DOHH2 (cell line): ENCODE data around the gene PVRIG.
A peak's percentile ranks its signal among the peaks of the same experiment; 100 is the strongest.
"Not testable (repeated sequence)": the region's sequence is repeated elsewhere in the genome, so short reads cannot be mapped to it uniquely, and the experiment has no call there.

Source experiments
- H3F3A ChIP-seq: fragments of 200-600 bp; sonication (generic), shearing (Covaris generic); 2 replicates; pipeline ENCODE4 v1.6.0; 2016; ENCODE audit warnings: antibody characterized with exemption, mild to moderate bottlenecking; ENCODE audit not compliant: control insufficient read depth, insufficient read depth
- H3K27ac ChIP-seq: fragments of 200-600 bp; sonication (generic); 2 replicates; pipeline ENCODE4 v1.5.1; 2014; ENCODE audit warnings: low read depth, mild to moderate bottlenecking, low read length, moderate library complexity
- H3K27me3 ChIP-seq: fragments of 200-600 bp; sonication (generic); 2 replicates; pipeline ENCODE4 v1.6.1; 2014; ENCODE audit warnings: mild to moderate bottlenecking, low read length, mixed read lengths; ENCODE audit not compliant: control insufficient read depth
- H3K36me3 ChIP-seq: fragments of 200-600 bp; sonication (generic); 2 replicates; pipeline ENCODE4 v1.6.1; 2014; ENCODE audit warnings: mild to moderate bottlenecking, low read length, moderate library complexity, mixed read lengths; ENCODE audit not compliant: control insufficient read depth
- H3K4me1 ChIP-seq: fragments of 200-600 bp; sonication (generic); 2 replicates; pipeline ENCODE4 v1.6.1; 2014; ENCODE audit warnings: mild to moderate bottlenecking, low read length, mixed read lengths; ENCODE audit not compliant: control insufficient read depth
- H3K4me2 ChIP-seq: fragments of 200-600 bp; sonication (generic); 2 replicates; pipeline ENCODE4 v1.6.0; 2014; ENCODE audit warnings: mild to moderate bottlenecking, low read length, moderate library complexity
- H3K4me3 ChIP-seq: fragments of 200-600 bp; sonication (generic); 2 replicates; pipeline ENCODE4 v1.5.1; 2014; ENCODE audit warnings: mild to moderate bottlenecking, low read length, mixed read lengths
- H3K79me2 ChIP-seq: fragments of 200-600 bp; sonication (generic); 2 replicates; pipeline ENCODE4 v1.6.1; 2014; ENCODE audit warnings: mild to moderate bottlenecking, low read length, mixed read lengths; ENCODE audit not compliant: control insufficient read depth
- H3K9me2 ChIP-seq: fragments of 200-600 bp; sonication (generic); replicated peaks from 2 replicates; pipeline ENCODE4 v1.6.1; 2014; ENCODE audit warnings: mild to moderate bottlenecking, low read length, mixed read lengths; ENCODE audit not compliant: control insufficient read depth
- H3K9me3 ChIP-seq: fragments of 200-600 bp; sonication (generic); 2 replicates; pipeline ENCODE4 v1.6.1; 2014; ENCODE audit warnings: antibody characterized with exemption, low read length, mixed read lengths; ENCODE audit not compliant: control insufficient read depth, insufficient read depth
- H4K20me1 ChIP-seq: fragments of 200-600 bp; sonication (generic); 2 replicates; pipeline ENCODE4 v1.6.0; 2014; ENCODE audit warnings: low read depth, mild to moderate bottlenecking, antibody characterized with exemption, low read length, moderate library complexity; ENCODE audit not compliant: control insufficient read depth, insufficient read depth
- CTCF ChIP-seq: fragments of 200-600 bp; sonication (generic); IDR thresholded peaks from one replicate; pipeline ENCODE4 v1.5.1; 2014; ENCODE audit warnings: antibody characterized with exemption, mild to moderate bottlenecking, low read depth, low read length; ENCODE audit not compliant: poor library complexity, severe bottlenecking
- EZH2phosphoT487 ChIP-seq: fragments of 200-600 bp; sonication (generic); IDR thresholded peaks from 2 replicates; pipeline ENCODE4 v1.6.1; 2017; ENCODE audit warnings: borderline replicate concordance, mild to moderate bottlenecking, antibody characterized with exemption, low read length, moderate library complexity, mixed read lengths

The PVRIG gene

GRCh38 chr7:100219801-100220585 lies at the start of gene PVRIG:
Gene PVRIG, plus strand, starts transcription at chr7:100219949. Its CDS starts 22 bp downstream, at chr7:100219971.
- peak within 1 kb of the TSS; percentile 82 for H3K4me3 ChIP-seq
- peak within 1 kb of the TSS; percentile 91 for H3K4me2 ChIP-seq
- H3K79me2 ChIP-seq = peaks cover 69% of the 10 kb centered on the region

GRCh38 chr7:100170101-100170897 lies 49.5 kb upstream of the PVRIG start:
- Histone ChIP-seq H3K4me2 (peak overlapping the region; percentile 68), H3K9me3 (no peaks in the 10 kb centered on the region), H3K27me3 (peaks cover 16% of the 10 kb centered on the region), H3K27ac (no peak overlapping the region), H3F3A (peaks cover 16% of the 10 kb centered on the region), H3K79me2 (peaks cover 3% of the 10 kb centered on the region; the same call in 1 of the 2 replicates), H3K9me2 (no peaks in the 10 kb centered on the region), H3K4me1 (peaks cover 70% of the 10 kb centered on the region), H3K36me3 (peaks cover 32% of the 10 kb centered on the region), H4K20me1 (no peaks in the 10 kb centered on the region), H3K4me3 (peak overlapping the region; percentile 52)
- TF ChIP-seq CTCF = no peak
- TF ChIP-seq EZH2phosphoT487 = no peak

More at GRCh38 chr7:100219801-100220585, at the start of gene PVRIG:
- peak within 1 kb of the TSS; percentile 96 for H3K27ac ChIP-seq
- H3K9me3 ChIP-seq, H4K20me1 ChIP-seq, H3K9me2 ChIP-seq, H3K27me3 ChIP-seq: not testable (repeated sequence)
- H3K36me3 ChIP-seq = peaks cover 82% of the 10 kb centered on the region
- H3F3A ChIP-seq = peaks cover 46% of the 10 kb centered on the region
- peaks cover 82% of the 10 kb centered on the region for H3K4me1 ChIP-seq

- TF ChIP-seq EZH2phosphoT487 (no peak), CTCF (no peak)
- peaks cover 16% of the 10 kb centered on the region for H3K27me3 ChIP-seq
- no peaks in the 10 kb centered on the region for H3K9me2 ChIP-seq
- peaks cover 16% of the 10 kb centered on the region for H3F3A ChIP-seq
- H3K4me3 ChIP-seq = peak overlapping the region; percentile 52
- peaks cover under 1% of the 10 kb centered on the region; the same call in 1 of the 2 replicates for H4K20me1 ChIP-seq
- H3K4me1 ChIP-seq = peaks cover 77% of the 10 kb centered on the region
- H3K4me2 ChIP-seq = peak overlapping the region; percentile 68
- no peak overlapping the region for H3K27ac ChIP-seq
- peaks cover 36% of the 10 kb centered on the region for H3K36me3 ChIP-seq
- no peaks in the 10 kb centered on the region for H3K9me3 ChIP-seq
- peaks cover 10% of the 10 kb centered on the region for H3K79me2 ChIP-seq
Observed at GRCh38 chr7:100171087-100171681, 48.6 kb upstream of the PVRIG start.
